ENCODE measurements around the gene SLC44A3. TPM values are rescaled to one million over a fixed set of nuclear protein-coding genes. Genes with fewer than 3 reads are reported as not detected.

Gene SLC44A3
- total and polyA plus RNA-seq, 3 donors from 2014 or later: 2.7 to 6.4 (median 3.4) TPM

DNA sequence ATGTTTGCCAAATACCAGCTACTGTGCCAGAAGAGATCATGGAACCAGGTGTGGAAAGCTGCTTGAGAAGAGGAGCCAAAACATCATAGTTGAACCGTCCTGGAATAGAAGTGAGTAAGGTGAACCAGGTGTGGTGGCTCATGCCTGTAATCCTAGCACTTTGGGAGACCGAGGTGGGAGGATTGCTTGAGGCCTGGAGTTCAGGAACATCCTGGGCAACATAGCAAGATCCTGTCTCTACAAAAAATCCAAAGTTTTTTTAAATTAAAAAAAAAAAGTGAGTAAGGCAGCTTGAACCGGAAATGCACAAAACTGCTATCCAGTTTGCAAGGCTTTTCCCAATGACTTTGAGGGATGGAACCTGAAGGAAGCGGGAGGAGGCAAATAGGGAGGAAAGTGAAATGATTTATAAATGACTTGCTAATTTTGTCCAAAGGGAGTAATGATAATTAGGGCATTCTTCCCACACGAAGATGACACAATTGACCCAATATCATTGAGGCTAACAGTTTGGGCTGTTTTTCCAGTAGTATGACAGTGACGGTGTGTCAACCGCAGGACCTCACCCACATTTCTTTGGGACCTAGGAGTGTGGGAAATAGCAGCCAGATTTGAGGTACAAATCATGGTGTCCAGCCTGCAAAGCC lies 108.3 kb downstream of the SLC44A3 start:
- 42 to 51% methylated on average over 7 of the region's 7 CpGs for WGBS, 2 donors
- Histone ChIP-seq H3K36me3 (ENCODE audit: low read depth, missing control alignments) (no peaks in the 10 kb centered on the region), H3K4me3 (peak overlapping the region; percentile 65 to 74), H3K27ac (peak overlapping the region; percentile 92 to 95), H3K4me1 (peaks cover 11% of the 10 kb centered on the region), H3K9me3 (no peaks in the 10 kb centered on the region), H3K27me3 (no peaks in the 10 kb centered on the region)
- no peak for DNase-seq
- TF ChIP-seq, protein P1, sequence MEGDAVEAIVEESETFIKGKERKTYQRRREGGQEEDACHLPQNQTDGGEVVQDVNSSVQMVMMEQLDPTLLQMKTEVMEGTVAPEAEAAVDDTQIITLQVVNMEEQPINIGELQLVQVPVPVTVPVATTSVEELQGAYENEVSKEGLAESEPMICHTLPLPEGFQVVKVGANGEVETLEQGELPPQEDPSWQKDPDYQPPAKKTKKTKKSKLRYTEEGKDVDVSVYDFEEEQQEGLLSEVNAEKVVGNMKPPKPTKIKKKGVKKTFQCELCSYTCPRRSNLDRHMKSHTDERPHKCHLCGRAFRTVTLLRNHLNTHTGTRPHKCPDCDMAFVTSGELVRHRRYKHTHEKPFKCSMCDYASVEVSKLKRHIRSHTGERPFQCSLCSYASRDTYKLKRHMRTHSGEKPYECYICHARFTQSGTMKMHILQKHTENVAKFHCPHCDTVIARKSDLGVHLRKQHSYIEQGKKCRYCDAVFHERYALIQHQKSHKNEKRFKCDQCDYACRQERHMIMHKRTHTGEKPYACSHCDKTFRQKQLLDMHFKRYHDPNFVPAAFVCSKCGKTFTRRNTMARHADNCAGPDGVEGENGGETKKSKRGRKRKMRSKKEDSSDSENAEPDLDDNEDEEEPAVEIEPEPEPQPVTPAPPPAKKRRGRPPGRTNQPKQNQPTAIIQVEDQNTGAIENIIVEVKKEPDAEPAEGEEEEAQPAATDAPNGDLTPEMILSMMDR (IDR thresholded peaks at IDR 0.05): no peak
- TF ChIP-seq POLR2A (IDR thresholded peaks at IDR 0.05): no peak
- intact Hi-C loops (cut with DNase I; ENCODE audit: low total_unique reads): loop anchor here (5.0 to 10.0 kb wide), 2 partner anchors 66 to 106 kb away; no protein-coding TSS in a partner anchor

DNA sequence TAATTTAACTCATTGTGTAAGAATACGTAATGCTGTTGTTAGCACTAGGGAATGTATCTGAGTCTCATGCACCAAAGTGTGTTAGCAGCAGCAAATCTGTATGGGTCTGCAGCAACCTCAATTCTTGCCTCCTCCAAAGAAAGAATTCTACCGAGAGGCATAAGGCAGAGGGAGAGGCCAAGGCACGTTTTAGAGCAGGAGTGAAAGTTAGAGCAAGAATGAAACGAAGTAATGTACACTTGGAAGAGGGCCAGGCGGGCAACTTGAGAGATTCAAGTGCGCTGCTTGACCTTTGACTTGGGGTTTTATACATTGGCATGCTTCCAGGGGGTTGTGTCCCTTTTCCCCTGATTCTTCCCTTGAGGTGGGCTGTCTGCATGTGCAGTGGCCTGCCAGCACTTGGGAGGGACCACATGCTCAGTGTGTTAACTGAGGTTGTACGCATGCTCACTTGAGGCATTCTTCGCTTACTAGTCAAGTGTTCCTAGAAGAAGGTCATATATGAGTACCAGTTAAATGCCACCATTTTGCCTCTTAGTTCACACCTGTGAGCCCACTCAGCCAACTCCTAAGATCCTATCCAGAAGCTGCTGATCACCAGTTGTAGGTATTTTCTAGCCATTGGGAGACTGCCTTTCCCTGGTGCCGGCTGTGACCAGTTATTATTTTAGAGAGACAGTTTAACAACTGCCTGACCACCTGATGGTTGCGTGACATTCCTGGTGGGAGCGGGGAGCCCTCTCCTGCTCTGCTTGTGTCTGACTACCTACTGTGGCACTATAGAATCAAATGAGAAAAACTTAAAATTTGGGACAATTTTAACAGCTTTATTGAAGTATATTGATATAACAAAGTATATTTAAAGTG lies 109.4 kb downstream of the SLC44A3 start:
- H3K4me3 ChIP-seq: no peak overlapping the region
- no peaks in the 10 kb centered on the region for H3K27me3 ChIP-seq
- H3K4me1 ChIP-seq: peaks cover 11% of the 10 kb centered on the region
- 67 to 74% methylated on average over 10 to 11 of the region's 11 CpGs for WGBS, 2 donors
- TF ChIP-seq, protein P1 (IDR thresholded peaks at IDR 0.05): no peak
- no peak for TF ChIP-seq POLR2A (IDR thresholded peaks at IDR 0.05)
- H3K36me3 ChIP-seq (ENCODE audit: low read depth, missing control alignments): no peaks in the 10 kb centered on the region
- H3K9me3 ChIP-seq: no peaks in the 10 kb centered on the region
- peak; percentile 17 for DNase-seq
- intact Hi-C loops (cut with DNase I; ENCODE audit: low total_unique reads): loop anchor here (5.0 to 10.0 kb wide), 2 partner anchors 67 to 105 kb away; no protein-coding TSS in a partner anchor
- H3K27ac ChIP-seq: peak overlapping the region in 1 of 2 donors; percentile 95

DNA sequence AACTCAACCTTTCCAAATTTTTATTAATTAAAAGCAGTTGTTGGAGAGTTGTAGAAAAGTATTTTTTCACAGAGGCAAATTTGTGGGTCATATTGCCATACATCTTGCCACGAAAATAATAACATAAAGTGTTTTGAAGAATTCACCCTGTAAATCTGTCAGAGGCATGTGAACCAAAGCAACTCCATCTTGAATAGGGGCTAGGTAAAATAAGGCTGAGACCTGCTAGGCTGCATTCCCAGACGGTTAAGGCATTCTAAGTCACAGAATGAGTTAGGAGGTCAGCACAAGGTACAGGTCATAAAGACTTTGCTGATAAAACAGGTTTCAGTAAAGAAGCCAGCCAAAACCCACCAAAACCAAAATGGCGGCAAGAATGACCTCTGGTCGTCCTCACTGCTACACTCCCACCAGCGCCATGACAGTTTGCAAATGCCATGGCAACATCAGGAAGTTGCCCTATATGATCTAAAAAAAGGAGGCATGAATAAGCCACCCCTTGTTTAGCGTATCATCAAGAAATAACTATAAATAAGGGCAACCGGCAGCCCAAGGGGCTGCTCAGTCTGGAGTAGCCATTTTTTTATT lies 111.2 kb downstream of the SLC44A3 start:
- Histone ChIP-seq H3K9me3 (no peaks in the 10 kb centered on the region), H3K27ac (no peak overlapping the region), H3K4me3 (no peak overlapping the region), H3K4me1 (peaks cover 11% of the 10 kb centered on the region), H3K27me3 (no peaks in the 10 kb centered on the region), H3K36me3 (ENCODE audit: low read depth, missing control alignments) (no peaks in the 10 kb centered on the region)
- 94 to 95% methylated on average over 7 of the region's 7 CpGs for WGBS, 2 donors
- TF ChIP-seq, protein P1 (IDR thresholded peaks at IDR 0.05): no peak
- no peak for TF ChIP-seq POLR2A (IDR thresholded peaks at IDR 0.05)
- intact Hi-C loops (cut with DNase I; ENCODE audit: low total_unique reads): no loop called here
- no peak for DNase-seq

DNA sequence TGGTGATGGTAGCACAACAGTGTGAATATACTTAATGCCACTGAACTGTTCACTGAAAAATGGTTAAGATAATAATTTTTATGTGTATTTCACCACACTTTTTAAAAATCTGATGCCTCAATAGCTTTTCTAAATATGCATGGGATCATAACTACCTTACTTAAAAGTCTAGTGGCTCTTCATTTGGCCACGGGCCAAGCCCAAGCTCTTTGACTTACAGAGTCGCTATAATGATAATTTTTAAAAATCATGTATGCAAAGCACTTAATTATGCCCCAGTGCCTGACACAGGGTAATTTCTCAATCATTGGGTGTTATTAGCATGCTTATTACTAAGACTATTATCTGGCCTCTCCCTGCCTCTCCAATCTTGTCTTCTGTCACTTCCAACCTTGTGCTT lies 114.4 kb downstream of the SLC44A3 start:
- 80 to 86% methylated on average over 2 of the region's 2 CpGs for WGBS, 2 donors
- peaks cover 3% of the 10 kb centered on the region for H3K4me1 ChIP-seq
- H3K9me3 ChIP-seq: no peaks in the 10 kb centered on the region
- TF ChIP-seq POLR2A (IDR thresholded peaks at IDR 0.05): no peak
- TF ChIP-seq, protein P1 (IDR thresholded peaks at IDR 0.05): no peak
- DNase-seq: no peak
- no peak overlapping the region for H3K27ac ChIP-seq
- no peaks in the 10 kb centered on the region for H3K27me3 ChIP-seq
- H3K36me3 ChIP-seq (ENCODE audit: low read depth, missing control alignments): no peaks in the 10 kb centered on the region
- intact Hi-C loops (cut with DNase I; ENCODE audit: low total_unique reads): no loop called here
- H3K4me3 ChIP-seq: no peak overlapping the region
